Body of pancreas (tissue), 4 donors: ENCODE results near the gene MINDY2.

Source experiments
- CTCF ChIP-seq, 7 experiments: fragments of 450-650 bp in 4 of 7; fragments of 200-600 bp in 3 of 7; sonication (generic) in 3 of 7; IDR thresholded peaks; one replicate each; pipeline ENCODE4 v1.5.1; 2016 to 2019; ENCODE audit warnings: antibody characterized with exemption in 7 of 7
- POLR2A ChIP-seq, 3 donors: fragments of 450-650 bp; IDR thresholded peaks; one replicate each; pipeline ENCODE4 v1.6.1; 2016; ENCODE audit warnings: antibody characterized with exemption in 3 of 3, mild to moderate bottlenecking in 2 of 3

- TF ChIP-seq CTCF (IDR thresholded peaks at IDR 0.05) = no peak
- TF ChIP-seq POLR2A (IDR thresholded peaks at IDR 0.05) = no peak
Observed at GRCh38 chr15:58862326-58862725, 91.2 kb downstream of the MINDY2 start.
